HG03135 (cell line): ENCODE measurements around the gene BOLL.
"Not testable (repeated sequence)": the region's sequence is repeated elsewhere in the genome, so short reads cannot be mapped to it uniquely, and the experiment has no call there.

Experiments used
- ATAC-seq: cut with Tn5 transposase; IDR thresholded peaks from one replicate; pipeline ENCODE4 v1.9.1; 2021; ENCODE audit warnings: mild to moderate bottlenecking, moderate library complexity; ENCODE audit not compliant: unreplicated experiment

The BOLL gene, protein sequence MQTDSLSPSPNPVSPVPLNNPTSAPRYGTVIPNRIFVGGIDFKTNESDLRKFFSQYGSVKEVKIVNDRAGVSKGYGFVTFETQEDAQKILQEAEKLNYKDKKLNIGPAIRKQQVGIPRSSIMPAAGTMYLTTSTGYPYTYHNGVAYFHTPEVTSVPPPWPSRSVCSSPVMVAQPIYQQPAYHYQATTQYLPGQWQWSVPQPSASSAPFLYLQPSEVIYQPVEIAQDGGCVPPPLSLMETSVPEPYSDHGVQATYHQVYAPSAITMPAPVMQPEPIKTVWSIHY

GRCh38 chr2:197784956-197785941 is at the start of gene BOLL:
Gene BOLL (minus strand): TSS chr2:197785319. CDS start chr2:197781850, 3,469 bp downstream.
- ATAC-seq = no peak

DNA sequence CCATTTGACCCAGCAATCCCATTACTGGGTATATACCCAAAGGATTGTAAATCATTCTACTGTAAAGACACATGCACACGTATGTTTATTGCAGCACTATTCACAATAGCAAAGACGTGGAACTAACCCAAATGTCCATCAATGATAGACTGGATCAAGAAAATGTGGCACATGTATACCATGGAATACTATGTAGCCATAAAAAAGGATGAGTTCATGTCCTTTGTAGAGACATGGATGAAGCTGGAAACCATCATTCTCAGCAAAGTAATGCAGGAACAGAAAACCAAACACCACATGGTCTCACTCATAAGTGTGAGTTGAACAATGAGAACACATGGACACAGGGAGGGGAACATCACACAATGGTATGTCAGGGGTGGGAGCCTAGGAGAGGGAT is 49.7 kb upstream of the BOLL start:
- ATAC-seq = not testable (repeated sequence)

DNA sequence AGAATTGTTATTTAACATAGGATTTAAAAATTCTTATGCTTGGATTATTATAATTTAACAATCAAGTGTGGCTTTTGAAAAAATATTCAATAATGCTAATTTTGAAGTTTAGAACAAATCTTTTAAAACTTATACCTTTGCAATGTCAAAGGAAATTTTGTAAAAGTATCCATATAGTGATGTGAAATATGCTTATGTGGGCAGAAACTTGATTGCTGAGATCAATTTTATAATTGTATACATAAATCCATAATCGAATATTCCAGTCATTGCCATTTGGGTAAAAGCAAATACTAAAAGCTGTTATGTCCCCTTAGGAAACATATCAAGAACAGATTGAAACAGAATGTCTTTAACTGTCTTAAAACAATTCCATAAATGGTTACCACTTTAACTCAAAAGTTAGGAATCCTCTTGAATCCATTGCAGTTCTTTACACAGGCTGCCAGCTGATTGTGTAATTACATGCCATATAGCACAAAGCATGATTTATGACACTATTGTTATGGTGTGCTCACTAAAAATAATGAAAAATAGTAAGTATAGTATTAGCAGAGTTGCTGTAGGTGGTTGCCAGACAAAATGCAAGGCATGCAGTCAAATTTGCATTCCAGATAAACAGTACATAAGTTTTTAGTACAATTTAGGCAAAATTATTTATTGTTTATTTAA is 43.5 kb upstream of the BOLL start:
- no peak for ATAC-seq

GRCh38 chr2:197827618-197828017 is 42.5 kb upstream of the BOLL start:
- no peak for ATAC-seq

DNA sequence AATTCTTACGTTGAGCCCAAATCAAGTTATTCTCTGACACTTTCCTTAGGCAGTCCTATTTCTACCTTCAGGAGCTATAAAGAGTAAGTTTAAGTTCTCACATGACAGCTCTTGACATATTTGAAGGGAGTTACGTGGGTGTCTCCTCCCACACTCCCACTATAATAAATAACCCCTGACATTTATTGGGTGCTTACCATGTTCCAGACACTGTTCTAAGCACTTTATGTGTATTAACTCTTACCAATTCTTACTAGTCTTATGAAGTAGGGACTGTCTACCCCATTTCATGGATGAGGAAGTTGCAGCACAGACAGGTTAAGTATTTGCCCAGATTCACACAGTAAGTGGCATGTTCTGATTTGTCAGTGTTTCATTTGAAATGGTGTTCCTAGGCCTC is 37.2 kb upstream of the BOLL start:
- no peak for ATAC-seq

- no peak for ATAC-seq
These were observed 36.6 kb upstream of the BOLL start for GRCh38 chr2:197821550-197822289.

DNA sequence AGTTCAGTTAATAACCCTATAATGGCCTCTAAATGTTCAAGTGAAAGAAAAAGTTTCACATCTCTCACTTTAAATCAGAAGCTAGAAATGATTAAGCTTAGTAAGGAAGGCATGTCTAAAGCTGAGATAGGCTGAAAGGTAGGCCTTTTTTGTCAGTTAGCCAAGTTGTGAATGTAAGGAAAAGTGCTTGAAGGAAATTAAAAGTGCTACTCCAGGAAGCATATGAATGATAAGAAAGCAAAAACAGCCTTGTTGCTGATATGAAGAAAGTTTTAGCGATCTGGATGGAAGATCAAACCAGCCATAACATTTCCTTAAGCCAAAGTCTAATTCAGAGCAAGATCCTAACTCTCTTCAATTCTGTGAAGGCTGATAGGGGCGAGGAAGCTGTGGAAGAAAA is 29.4 kb upstream of the BOLL start:
- no peak for ATAC-seq

DNA sequence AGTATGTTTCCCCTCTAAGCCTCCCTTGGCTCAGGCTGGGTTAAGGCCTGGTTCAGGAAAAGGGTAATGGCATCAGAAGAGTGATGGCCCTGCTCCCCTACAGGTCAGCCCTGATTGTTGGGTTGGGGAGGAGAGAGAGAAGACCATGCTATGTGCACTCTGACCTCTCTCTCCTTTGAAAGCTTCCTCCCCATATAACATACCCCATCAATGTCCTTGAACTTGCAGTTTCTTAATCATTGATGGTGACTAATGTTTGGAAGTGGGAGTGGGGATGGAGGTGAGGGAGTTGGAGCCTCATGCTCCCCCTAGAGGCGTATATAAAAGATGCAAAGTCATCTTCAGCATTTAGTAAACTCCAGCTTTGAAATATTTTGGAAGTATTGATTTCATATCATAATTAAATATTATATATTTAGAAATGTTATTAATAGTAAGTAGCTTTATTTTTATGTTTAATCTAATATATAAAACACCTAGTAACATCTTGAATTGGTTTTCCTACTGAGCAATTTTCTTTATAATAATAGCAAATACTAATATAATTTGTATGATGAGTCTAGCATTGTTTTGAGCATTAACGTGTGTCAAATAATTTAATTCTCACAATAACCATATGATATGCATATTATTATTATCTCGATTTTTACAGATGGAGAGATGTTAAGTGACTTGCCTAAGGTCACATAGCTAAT is 28.1 kb upstream of the BOLL start:
- peak; percentile 59 for ATAC-seq

GRCh38 chr2:197810491-197810890 is 25.4 kb upstream of the BOLL start:
- no peak for ATAC-seq

- ATAC-seq = no peak
These were observed 24.9 kb upstream of the BOLL start for GRCh38 chr2:197810016-197810415.

DNA sequence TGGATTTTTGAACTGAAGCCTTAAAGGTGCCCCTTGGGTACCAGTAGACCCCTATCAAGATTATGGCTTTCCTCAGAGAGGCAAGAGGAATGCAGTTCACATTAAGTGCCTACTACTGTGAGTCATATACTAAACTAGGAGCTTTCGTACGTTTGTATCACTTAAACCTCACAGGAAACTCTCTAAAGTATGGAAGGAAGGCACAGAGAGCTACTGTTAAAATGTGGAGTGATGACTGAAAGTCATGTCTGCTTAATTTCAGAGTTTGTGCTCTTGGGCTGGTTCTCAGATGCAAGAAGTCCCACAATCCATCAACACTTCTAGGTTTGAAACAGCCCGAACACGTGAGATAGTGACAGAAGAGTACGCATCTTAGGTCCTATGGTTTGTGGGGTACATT is 23.9 kb upstream of the BOLL start:
- ATAC-seq = no peak

DNA sequence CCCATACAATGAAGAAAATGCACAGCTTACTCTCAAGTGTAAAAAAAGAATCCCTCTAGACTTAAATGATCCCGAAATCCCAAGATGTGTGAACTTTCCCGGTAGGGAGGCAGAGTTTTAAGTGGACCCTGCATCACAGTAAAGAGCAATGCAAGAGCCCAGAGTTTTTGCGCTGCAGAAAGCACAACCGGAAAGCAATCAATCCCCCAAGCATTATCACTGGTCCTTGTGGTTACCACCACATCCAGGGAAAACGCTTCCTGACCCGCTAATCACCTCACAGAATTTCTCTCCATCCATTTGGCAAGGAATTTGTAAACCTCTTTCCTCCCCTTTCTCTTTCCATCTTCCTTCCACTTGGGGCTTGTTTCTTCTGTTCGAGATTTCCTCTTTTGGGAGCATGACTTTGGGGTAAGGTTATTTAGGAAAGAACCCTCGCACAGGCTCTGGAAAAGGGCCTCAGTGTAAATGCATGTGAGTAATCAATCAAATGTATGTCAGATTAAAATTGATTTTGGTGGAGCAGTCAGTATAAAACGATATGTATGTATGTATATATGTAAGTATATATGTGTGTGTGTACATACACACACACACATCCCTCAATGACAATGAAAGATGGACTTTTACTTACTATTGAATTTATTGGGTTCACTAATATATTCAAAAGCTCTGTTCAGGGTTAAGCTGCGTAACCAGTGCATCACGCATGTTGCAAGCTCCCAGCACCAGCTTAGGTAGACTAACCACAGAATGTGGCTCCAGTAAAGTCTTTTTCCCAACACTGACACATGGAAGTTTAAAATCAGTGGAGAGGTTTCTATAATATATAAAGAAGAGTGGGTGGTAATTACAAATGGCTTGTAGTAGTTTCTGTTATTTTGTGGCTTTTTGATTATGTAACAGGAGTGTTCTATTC is 20.9 kb upstream of the BOLL start:
- ATAC-seq = no peak

GRCh38 chr2:197804758-197805714 is 19.9 kb upstream of the BOLL start:
- peak; percentile 31 for ATAC-seq

GRCh38 chr2:197804049-197804757 is 19.1 kb upstream of the BOLL start, which contains the start of gene PLCL1:
Gene PLCL1 (plus strand): TSS chr2:197804593.
- ATAC-seq = peak; percentile 100

- peak; percentile 29 for ATAC-seq
These were observed 17.9 kb upstream of the BOLL start for GRCh38 chr2:197803033-197803444.

GRCh38 chr2:197801033-197801432 is 15.9 kb upstream of the BOLL start:
- ATAC-seq = no peak

DNA sequence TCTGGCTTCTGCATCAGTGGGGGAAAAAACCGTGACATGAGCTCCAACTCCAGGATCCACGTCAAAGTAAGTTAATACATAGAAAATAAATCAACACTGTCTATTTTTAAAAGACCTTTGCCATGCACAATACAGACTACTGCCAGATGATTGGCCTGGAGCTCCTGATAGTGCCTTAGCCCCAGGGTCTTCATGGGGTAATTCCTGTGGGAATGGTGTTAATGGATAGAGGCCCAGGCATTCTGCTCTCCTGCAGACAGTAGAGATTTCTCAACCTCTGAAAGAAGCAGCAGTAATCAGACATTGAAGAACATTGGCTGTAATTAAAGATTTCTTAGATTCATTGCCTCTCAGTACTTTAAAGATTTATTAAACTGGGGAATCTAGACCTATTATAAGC is 15.0 kb upstream of the BOLL start:
- ATAC-seq = no peak
